ENCODE measurements around the gene AMOTL2.

- TF ChIP-seq CTCF (IDR thresholded peaks at IDR 0.05) = no peak
- no peak for TF ChIP-seq POLR2AphosphoS5 (IDR thresholded peaks at IDR 0.05; ENCODE audit: low read depth, low read length)
- no peak for TF ChIP-seq SIN3A (IDR thresholded peaks at IDR 0.05; ENCODE audit: borderline replicate concordance, insufficient read depth, low read depth, low read length)
These were observed 56.9 kb downstream of the AMOTL2 start for GRCh38 chr3:134317106-134317947.

All from Panc1 (cell line).